ENCODE results near the gene MACROD1. TPM values are rescaled to one million over a fixed set of nuclear protein-coding genes. Genes with fewer than 3 reads are reported as not detected.
A peak's percentile ranks its signal among the peaks of the same experiment; 100 is the strongest.

MACROD1 gene
- total and polyA plus RNA-seq, 12 donors: 5.5 to 62.9 (median 26.8) TPM

DNA sequence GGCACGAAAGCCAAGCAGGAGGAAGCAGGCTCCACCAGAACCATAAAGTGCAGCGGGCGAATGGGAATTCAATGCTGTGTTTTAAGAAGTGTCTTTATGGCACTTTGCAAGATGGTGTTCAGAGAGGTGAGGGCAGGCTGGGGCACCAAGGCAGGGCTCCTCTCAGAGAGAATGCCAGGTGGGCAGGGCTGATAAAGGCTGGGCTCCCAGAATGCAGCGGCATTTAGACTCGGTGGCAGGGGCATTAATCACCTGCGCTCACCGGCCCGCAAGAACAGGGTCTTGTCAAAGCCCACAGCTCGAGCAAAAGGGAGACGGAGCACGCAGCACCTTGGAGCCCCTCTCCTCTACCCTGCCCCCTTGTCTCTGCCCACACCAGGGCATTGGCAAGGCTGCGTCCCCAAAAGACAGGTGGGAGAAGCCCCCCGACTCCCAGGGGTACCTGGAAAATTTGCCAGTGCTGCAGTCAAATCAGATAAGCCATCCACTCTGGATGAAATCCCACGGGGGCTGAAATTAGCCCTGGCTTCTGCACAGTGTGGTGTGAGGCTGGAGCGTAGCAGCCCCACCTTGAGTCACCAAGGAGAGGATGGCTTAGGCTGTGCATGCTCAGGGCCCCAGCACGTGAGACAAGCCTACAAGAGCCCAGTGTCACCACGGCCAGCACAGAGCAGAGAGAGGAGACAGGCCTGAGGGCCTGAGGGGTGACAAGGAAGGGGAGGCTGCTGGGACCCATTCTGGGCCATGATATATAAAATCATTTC is 8.1 kb downstream of the MACROD1 start:
- TF ChIP-seq, protein P1, sequence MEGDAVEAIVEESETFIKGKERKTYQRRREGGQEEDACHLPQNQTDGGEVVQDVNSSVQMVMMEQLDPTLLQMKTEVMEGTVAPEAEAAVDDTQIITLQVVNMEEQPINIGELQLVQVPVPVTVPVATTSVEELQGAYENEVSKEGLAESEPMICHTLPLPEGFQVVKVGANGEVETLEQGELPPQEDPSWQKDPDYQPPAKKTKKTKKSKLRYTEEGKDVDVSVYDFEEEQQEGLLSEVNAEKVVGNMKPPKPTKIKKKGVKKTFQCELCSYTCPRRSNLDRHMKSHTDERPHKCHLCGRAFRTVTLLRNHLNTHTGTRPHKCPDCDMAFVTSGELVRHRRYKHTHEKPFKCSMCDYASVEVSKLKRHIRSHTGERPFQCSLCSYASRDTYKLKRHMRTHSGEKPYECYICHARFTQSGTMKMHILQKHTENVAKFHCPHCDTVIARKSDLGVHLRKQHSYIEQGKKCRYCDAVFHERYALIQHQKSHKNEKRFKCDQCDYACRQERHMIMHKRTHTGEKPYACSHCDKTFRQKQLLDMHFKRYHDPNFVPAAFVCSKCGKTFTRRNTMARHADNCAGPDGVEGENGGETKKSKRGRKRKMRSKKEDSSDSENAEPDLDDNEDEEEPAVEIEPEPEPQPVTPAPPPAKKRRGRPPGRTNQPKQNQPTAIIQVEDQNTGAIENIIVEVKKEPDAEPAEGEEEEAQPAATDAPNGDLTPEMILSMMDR (IDR thresholded peaks at IDR 0.05): no peak
- TF ChIP-seq POLR2A (IDR thresholded peaks at IDR 0.05): no peak
- H3K9me3 ChIP-seq (replicated peaks in 1 of 3): no peaks in the 10 kb centered on the region
- H3K4me3 ChIP-seq: no peak overlapping the region
- H3K27me3 ChIP-seq: no peaks in the 10 kb centered on the region
- WGBS, 4 donors: 88 to 93% (median 91%) methylated on average over 17 of the region's 17 CpGs
- no peak for DNase-seq
- intact Hi-C loops (cut with DNase I): no loop called here
- H3K36me3 ChIP-seq (replicated peaks in 1 of 2): no peaks in the 10 kb centered on the region
- peaks cover 0 to 6% of the 10 kb centered on the region in 2 donors for H3K4me1 ChIP-seq (replicated peaks in 1 of 2)
- H3K27ac ChIP-seq: no peak overlapping the region

DNA sequence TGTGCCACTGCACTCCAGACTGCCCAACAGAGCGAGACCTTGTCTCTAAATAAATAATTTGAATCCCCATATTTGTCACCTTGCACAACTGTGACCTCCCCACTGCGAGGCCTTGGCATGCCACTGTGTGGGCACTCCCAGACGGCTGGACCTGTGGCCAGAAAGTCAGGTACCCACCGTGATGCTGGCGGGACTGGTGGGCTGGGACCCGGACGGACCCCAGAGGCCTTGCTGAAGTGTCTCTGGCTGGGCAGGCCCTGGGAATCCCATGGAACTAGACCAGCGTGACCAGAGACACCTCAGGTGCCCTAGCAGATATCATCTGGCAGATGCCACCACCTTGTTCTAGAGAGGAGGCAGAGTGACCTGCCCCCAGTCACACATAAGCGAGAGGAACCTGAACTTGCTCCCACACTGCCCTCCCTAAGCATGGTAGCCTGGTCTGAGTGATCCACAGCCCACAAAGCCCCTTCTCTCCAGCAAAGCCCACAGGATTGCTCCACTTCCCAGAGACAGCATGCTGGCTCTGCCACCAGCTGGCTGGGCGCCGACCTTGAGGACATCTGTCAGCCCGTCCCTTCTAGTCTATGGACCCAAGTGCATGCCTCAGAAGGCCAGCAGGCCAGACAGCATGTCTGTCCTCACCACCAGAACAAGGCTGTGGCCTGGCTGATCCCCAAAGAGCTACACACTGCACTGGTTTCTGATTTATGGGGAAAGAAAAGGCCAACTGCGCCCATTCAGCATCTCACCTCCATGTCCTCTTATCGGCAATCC is 9.5 kb downstream of the MACROD1 start:
- H3K4me1 ChIP-seq (replicated peaks in 1 of 2): peaks cover 0 to 6% of the 10 kb centered on the region in 2 donors
- no peak for TF ChIP-seq POLR2A (IDR thresholded peaks at IDR 0.05)
- H3K27ac ChIP-seq: no peak overlapping the region
- no peak overlapping the region for H3K4me3 ChIP-seq
- intact Hi-C loops (cut with DNase I): no loop called here
- no peaks in the 10 kb centered on the region for H3K9me3 ChIP-seq (replicated peaks in 1 of 3)
- WGBS, 4 donors: 51 to 83% (median 76%) methylated on average over 5 to 14 of the region's 14 CpGs
- no peaks in the 10 kb centered on the region for H3K27me3 ChIP-seq
- no peaks in the 10 kb centered on the region for H3K36me3 ChIP-seq (replicated peaks in 1 of 2)
- peak; percentile 41 to 81 (median 67) for DNase-seq

DNA sequence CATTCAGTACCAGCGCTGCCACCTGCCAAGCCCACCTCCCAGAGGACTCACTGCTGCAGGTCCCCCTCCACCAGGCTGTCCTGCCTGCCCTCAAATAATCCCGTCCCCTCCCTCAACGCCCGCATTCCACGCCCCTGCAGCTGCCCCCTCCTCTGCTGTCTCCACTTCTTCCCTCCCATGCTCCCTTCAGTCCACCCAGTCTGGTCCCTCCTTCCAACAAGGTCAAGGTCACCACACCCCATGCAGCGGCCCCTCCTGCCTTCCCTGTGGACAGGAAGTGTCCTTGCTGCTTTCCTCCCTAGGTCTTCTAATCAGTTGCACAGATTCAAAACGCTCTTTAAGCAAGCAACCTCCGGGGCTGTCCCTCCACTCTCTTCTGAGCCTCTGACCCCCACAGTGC is 12.1 kb downstream of the MACROD1 start:
- peak in 1 of 7 donors; percentile 16 for DNase-seq
- H3K27me3 ChIP-seq: no peaks in the 10 kb centered on the region
- H3K27ac ChIP-seq: no peak overlapping the region
- WGBS, 4 donors: 30 to 46% (median 35%) methylated on average over 8 of the region's 8 CpGs
- H3K9me3 ChIP-seq (replicated peaks in 1 of 3): no peaks in the 10 kb centered on the region
- TF ChIP-seq POLR2A (IDR thresholded peaks at IDR 0.05): no peak
- TF ChIP-seq, protein P1 (IDR thresholded peaks at IDR 0.05): no peak
- H3K36me3 ChIP-seq (replicated peaks in 1 of 2): no peaks in the 10 kb centered on the region
- H3K4me1 ChIP-seq (replicated peaks in 1 of 2): peaks cover 0 to 13% of the 10 kb centered on the region in 2 donors
- intact Hi-C loops (cut with DNase I): loop anchor here in 1 of 2 donors (2.0 kb wide), 1 partner anchor 153 kb away; no protein-coding TSS in a partner anchor
- H3K4me3 ChIP-seq: no peak overlapping the region

DNA sequence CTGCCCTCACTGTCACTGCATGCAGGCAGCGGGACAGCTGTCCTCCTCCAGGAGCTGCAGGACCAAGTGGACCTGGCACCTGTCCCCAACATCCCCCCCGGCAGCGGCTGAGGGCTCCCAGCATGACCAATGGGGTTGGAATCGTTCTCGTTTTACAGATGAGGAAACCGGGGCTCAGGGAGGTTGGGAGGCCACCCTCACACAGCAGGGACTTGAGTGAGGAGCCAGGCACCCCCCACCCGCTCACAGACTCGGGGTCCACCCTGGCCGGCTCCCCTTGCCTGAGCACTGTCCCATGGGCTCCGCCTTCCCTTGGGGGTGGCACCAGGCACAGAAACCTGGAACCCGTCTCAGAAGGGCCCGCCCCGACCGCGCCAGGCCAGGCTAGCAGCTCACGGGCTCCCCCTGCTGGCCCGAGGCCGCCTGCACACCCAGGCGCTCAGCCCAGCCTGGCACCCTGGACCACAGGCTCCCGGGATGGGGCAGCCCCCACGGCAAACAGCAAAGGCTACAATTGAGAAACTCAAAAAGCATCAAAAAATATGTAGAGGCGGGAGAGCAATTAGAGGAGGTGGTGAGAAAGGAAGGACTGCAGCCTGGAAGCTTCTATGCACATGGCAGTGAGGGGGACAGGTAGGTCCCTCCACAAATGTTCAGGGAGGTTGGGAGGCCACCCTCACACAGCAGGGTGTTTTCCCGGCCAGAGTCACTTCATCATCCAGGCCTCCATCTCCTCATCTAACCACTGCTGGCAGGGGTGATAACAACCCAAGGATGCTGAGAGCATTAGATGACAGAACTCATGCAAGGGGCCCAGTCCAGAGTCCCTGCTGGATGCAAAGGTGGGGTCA is 12.8 kb downstream of the MACROD1 start:
- intact Hi-C loops (cut with DNase I): loop anchor here in 1 of 2 donors (2.0 kb wide), 1 partner anchor 152 kb away; no protein-coding TSS in a partner anchor
- peaks cover 6 to 21% of the 10 kb centered on the region in 2 donors for H3K4me1 ChIP-seq (replicated peaks in 1 of 2)
- H3K27ac ChIP-seq: no peak overlapping the region
- DNase-seq: peak; percentile 46 to 78 (median 67)
- 17 to 31% (median 24%) methylated on average over 4 to 23 of the region's 23 CpGs for WGBS, 4 donors
- H3K4me3 ChIP-seq: no peak overlapping the region
- no peaks in the 10 kb centered on the region for H3K9me3 ChIP-seq (replicated peaks in 1 of 3)
- TF ChIP-seq POLR2A (IDR thresholded peaks at IDR 0.05): no peak
- TF ChIP-seq, protein P1 (IDR thresholded peaks at IDR 0.05): peak; percentile 79 to 100 (median 96)
- no peaks in the 10 kb centered on the region for H3K27me3 ChIP-seq
- no peaks in the 10 kb centered on the region for H3K36me3 ChIP-seq (replicated peaks in 1 of 2)

All from adrenal gland (tissue), 12 donors.